ENCODE results near the gene ARHGAP32. TPM values are rescaled to one million over a fixed set of nuclear protein-coding genes. Genes with fewer than 3 reads are reported as not detected.
A peak's percentile ranks its signal among the peaks of the same experiment; 100 is the strongest.

ARHGAP32 gene
- total RNA-seq, 1 donor from 2014 or later: 38.4 TPM

GRCh38 chr11:128967578-128967977 is 224.5 kb downstream of the ARHGAP32 start:
- no peaks in the 10 kb centered on the region for H3K27me3 Mint-ChIP-seq (ENCODE audit: low read depth)
- H3K9me3 Mint-ChIP-seq: no peaks in the 10 kb centered on the region
- no peak overlapping the region for H3K27ac Mint-ChIP-seq (ENCODE audit: unreplicated experiment)
- no peak for TF ChIP-seq CTCF (conservative IDR thresholded peaks at IDR 0.05)
- peaks cover 16% of the 10 kb centered on the region for H3K4me1 Mint-ChIP-seq
- DNase-seq (ENCODE audit: low read depth, low spot score): no peak
- H3K4me3 Mint-ChIP-seq: no peak overlapping the region
- H3K36me3 Mint-ChIP-seq (ENCODE audit: low read depth): peaks cover 13% of the 10 kb centered on the region

- Mint-ChIP-seq H3K36me3 (ENCODE audit: low read depth) (peaks cover 5% of the 10 kb centered on the region), H3K4me1 (peaks cover 16% of the 10 kb centered on the region)
These were observed 226.6 kb downstream of the ARHGAP32 start for GRCh38 chr11:128965485-128965884.

GRCh38 chr11:128964463-128964930 is 227.6 kb downstream of the ARHGAP32 start:
- Mint-ChIP-seq H3K27ac (ENCODE audit: unreplicated experiment) (peak overlapping the region; percentile 44), H3K4me1 (peaks cover 16% of the 10 kb centered on the region), H3K27me3 (ENCODE audit: low read depth) (no peaks in the 10 kb centered on the region), H3K9me3 (no peaks in the 10 kb centered on the region), H3K36me3 (ENCODE audit: low read depth) (no peaks in the 10 kb centered on the region), H3K4me3 (no peak overlapping the region)
- no peak for TF ChIP-seq CTCF (conservative IDR thresholded peaks at IDR 0.05)
- no peak for DNase-seq (ENCODE audit: low read depth, low spot score)

More at GRCh38 chr11:128965485-128965884, 226.6 kb downstream of the ARHGAP32 start:
- TF ChIP-seq CTCF (conservative IDR thresholded peaks at IDR 0.05): no peak
- H3K4me3 Mint-ChIP-seq: no peak overlapping the region
- H3K27ac Mint-ChIP-seq (ENCODE audit: unreplicated experiment): no peak overlapping the region
- H3K27me3 Mint-ChIP-seq (ENCODE audit: low read depth): no peaks in the 10 kb centered on the region
- H3K9me3 Mint-ChIP-seq: no peaks in the 10 kb centered on the region
- DNase-seq (ENCODE audit: low read depth, low spot score): no peak

GRCh38 chr11:128963744-128964325 is 228.3 kb downstream of the ARHGAP32 start:
- peaks cover 16% of the 10 kb centered on the region for H3K4me1 Mint-ChIP-seq
- no peaks in the 10 kb centered on the region for H3K9me3 Mint-ChIP-seq
- H3K4me3 Mint-ChIP-seq: no peak overlapping the region
- no peak for TF ChIP-seq CTCF (conservative IDR thresholded peaks at IDR 0.05)
- H3K27me3 Mint-ChIP-seq (ENCODE audit: low read depth): no peaks in the 10 kb centered on the region
- no peaks in the 10 kb centered on the region for H3K36me3 Mint-ChIP-seq (ENCODE audit: low read depth)
- no peak for DNase-seq (ENCODE audit: low read depth, low spot score)
- H3K27ac Mint-ChIP-seq (ENCODE audit: unreplicated experiment): no peak overlapping the region

GRCh38 chr11:128962896-128963295 is 229.2 kb downstream of the ARHGAP32 start:
- TF ChIP-seq CTCF (conservative IDR thresholded peaks at IDR 0.05): no peak

More at GRCh38 chr11:128962896-128963295, 229.2 kb downstream of the ARHGAP32 start:
- Mint-ChIP-seq H3K4me1 (peaks cover 16% of the 10 kb centered on the region), H3K36me3 (ENCODE audit: low read depth) (no peaks in the 10 kb centered on the region), H3K4me3 (no peak overlapping the region), H3K27ac (ENCODE audit: unreplicated experiment) (no peak overlapping the region), H3K27me3 (ENCODE audit: low read depth) (no peaks in the 10 kb centered on the region), H3K9me3 (no peaks in the 10 kb centered on the region)
- no peak for DNase-seq (ENCODE audit: low read depth, low spot score)

Data from neural crest cell (in vitro differentiated cells).